GM18505 (cell line): ENCODE data around the gene THOP1.

Source experiments
- ATAC-seq: cut with Tn5 transposase; IDR thresholded peaks from one replicate; pipeline ENCODE4 v1.9.1; 2021; ENCODE audit not compliant: unreplicated experiment
- POLR2A ChIP-seq: IDR thresholded peaks from 4 replicates; pipeline ENCODE4 v1.6.1; 2011; ENCODE audit warnings: borderline replicate concordance; ENCODE audit not compliant: insufficient read depth, insufficient read length; ENCODE audit errors: extremely low read depth

Gene THOP1

GRCh38 chr19:2756921-2757881 lies 28.1 kb upstream of the THOP1 start:
- no peak for ATAC-seq
- TF ChIP-seq POLR2A, result no peak

- no peak for ATAC-seq
- no peak for TF ChIP-seq POLR2A
These were observed 26.5 kb upstream of the THOP1 start for GRCh38 chr19:2758601-2759313.

GRCh38 chr19:2759362-2759761 lies 25.9 kb upstream of the THOP1 start:
- ATAC-seq, result no peak
- no peak for TF ChIP-seq POLR2A

GRCh38 chr19:2759965-2760364 lies 25.3 kb upstream of the THOP1 start:
- no peak for ATAC-seq
- TF ChIP-seq POLR2A, result no peak

GRCh38 chr19:2761309-2761677 lies 24.0 kb upstream of the THOP1 start:
- no peak for ATAC-seq
- TF ChIP-seq POLR2A, result no peak

DNA sequence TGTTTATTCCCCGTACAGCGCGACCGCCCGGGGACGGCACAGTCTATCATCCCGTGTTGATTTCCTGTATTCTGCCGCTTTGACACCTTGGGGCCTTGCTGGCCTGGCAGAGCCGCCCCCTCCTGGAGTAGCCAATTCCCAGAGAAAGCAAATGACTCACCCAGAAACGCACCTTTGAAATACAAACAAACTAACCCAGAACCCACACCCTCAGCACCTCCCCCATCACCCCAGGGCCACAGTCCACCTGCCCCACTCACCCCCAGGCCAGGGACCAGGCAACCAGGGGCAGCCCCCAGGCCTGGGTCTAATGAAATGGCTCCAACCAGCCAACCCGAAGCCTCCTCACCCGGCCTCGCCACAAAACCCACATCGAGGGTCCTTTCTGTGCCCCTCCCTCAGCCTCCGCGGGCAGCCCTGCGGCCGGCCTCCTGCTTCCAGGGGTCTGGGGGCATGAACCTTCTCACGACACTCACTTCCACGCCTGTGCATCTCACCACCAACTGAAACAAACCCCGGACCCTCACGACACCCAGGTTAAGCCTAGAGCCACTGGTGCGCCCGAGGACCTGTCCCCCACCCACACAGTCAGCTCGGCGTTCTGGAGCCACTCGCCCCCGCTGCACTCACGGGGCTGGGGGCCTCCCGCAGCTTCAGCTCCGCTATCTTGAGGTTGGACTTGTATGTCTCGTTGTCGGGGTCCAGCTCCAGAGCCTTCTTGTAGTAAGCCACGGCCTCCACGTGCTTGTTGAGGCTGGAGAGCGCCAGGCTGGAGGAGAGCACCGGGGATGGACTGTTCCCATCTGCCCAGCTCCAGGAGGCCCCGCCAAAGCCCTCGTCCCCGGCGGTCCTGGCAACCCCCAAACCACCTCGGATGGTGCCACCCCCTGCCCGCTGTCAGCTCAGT lies 23.2 kb upstream of the THOP1 start:
- no peak for TF ChIP-seq POLR2A
- ATAC-seq, result no peak

- TF ChIP-seq POLR2A, result no peak
- ATAC-seq, result no peak
These were observed 22.4 kb upstream of the THOP1 start for GRCh38 chr19:2762783-2763496.

DNA sequence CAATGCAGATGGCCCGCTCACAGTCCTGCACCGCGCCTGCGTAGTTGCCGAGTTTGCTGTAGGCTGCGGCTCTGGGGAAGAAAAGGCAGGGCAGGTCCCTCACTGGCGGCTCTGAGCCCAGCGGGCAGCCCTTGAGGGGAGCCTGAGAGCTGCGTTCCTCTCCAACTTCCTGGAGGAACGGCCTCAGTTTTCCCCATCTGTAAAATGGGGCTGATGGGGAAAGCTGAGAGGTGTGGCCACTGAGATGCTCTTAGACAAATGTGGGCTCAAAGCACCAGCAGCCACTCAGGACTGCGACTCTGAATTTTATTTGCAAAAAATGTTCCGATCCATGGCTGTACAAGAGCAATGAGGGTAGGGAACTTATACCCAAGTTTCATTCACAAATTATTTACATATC lies 21.6 kb upstream of the THOP1 start:
- ATAC-seq, result no peak
- TF ChIP-seq POLR2A, result no peak

DNA sequence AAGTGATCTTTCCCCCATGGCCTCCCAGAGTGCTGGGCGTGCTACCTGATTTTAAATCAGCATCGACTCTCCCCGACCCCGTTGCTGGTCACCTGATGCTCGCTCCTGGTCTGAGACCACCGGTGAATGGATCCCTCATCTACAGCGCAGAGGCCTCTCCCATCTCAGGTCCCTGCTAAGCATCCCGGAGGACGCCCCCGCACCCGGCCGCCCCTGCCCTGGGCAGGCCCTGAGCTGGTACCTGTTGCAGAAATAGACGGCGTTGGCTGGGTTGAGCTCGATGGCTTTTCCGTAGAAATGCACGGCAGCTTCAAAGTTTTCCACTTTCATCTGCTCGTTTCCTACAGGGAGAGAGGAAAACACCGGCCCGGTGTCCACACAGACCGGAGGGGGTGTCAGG lies 20.4 kb upstream of the THOP1 start:
- no peak for ATAC-seq
- no peak for TF ChIP-seq POLR2A

DNA sequence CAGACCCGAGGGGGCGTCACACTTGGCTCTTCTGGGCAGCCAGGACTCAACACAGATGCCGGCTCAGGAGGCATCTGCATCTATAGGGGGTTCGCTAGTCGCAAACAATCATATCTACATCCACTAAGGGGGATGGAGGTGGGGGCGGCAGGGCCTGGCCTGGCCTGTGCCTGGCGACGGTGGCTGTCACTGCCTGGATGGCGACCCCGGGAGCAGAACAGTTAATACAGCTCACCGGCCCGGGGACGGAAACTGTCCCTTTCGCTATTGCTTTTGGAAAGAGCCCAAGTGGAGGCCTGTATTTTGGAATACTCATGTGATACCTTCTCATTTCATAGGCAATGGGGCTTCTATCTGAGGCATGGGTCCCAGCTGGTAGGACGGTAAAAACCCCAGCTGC lies 19.9 kb upstream of the THOP1 start:
- TF ChIP-seq POLR2A, result no peak
- no peak for ATAC-seq

GRCh38 chr19:2766594-2767372 lies 18.5 kb upstream of the THOP1 start:
- no peak for ATAC-seq
- TF ChIP-seq POLR2A, result no peak

- TF ChIP-seq POLR2A, result no peak
- ATAC-seq, result no peak
These were observed 17.6 kb upstream of the THOP1 start for GRCh38 chr19:2767688-2768087.
